ENCODE results near the gene CCDC63. TPM values are rescaled to one million over a fixed set of nuclear protein-coding genes. Genes with fewer than 3 reads are reported as not detected.

CCDC63 gene
- total RNA-seq, 2 experiments from 2014 or later = not detected

- BruUV-seq (replicated peaks) = no TSS peak
- TF ChIP-seq EZH2phosphoT487 (IDR thresholded peaks at IDR 0.05; ENCODE audit: borderline replicate concordance, low read depth, low read length) (no peak), CTCF (conservative IDR thresholded peaks at IDR 0.05; ENCODE audit: low read length) (no peak)
- H3K79me2 ChIP-seq (ENCODE audit: insufficient read depth, low read depth, low read length) = no peaks in the 10 kb centered on the region
- peak overlapping the region; percentile 43 for H3K4me3 ChIP-seq (ENCODE audit: low read depth, low read length, poor library complexity, severe bottlenecking)
- H3K9me2 ChIP-seq (ENCODE audit: insufficient read depth, low read length) = no peaks in the 10 kb centered on the region
- no peaks in the 10 kb centered on the region for H4K20me1 ChIP-seq (ENCODE audit: insufficient read depth, low read length)
- peak; percentile 89 for DNase-seq (ENCODE audit: low spot score)
- H3K36me3 ChIP-seq (ENCODE audit: insufficient read depth, low read length) = no peaks in the 10 kb centered on the region
- CTCF ChIA-PET (ENCODE audit: unreplicated experiment) = no interaction called here
- peak overlapping the region; percentile 75 for H2AFZ ChIP-seq (ENCODE audit: low read length)
- no peaks in the 10 kb centered on the region for H3K9me3 ChIP-seq (ENCODE audit: low read length)
- intact Hi-C loops (cut with micrococcal nuclease; ENCODE audit: unreplicated experiment) = no loop called here
- peak overlapping the region; percentile 61 for H3K4me2 ChIP-seq (ENCODE audit: low read length)
- peak overlapping the region; percentile 92 for H3K27ac ChIP-seq (ENCODE audit: low read depth, low read length, poor library complexity, severe bottlenecking)
- peaks cover 55% of the 10 kb centered on the region for H3K4me1 ChIP-seq (ENCODE audit: insufficient read depth, low read length, poor library complexity, severe bottlenecking)
- POLR2A ChIA-PET = no interaction called here
These were observed 66.6 kb downstream of the CCDC63 start for GRCh38 chr12:110913119-110914056.

GRCh38 chr12:110916295-110916875, 69.6 kb downstream of the CCDC63 start:
- ChIA-PET POLR2A (no interaction called here), CTCF (ENCODE audit: unreplicated experiment) (no interaction called here)
- Histone ChIP-seq H3K4me2 (ENCODE audit: low read length) (no peak overlapping the region), H3K4me3 (ENCODE audit: low read depth, low read length, poor library complexity, severe bottlenecking) (no peak overlapping the region), H3K27ac (ENCODE audit: low read depth, low read length, poor library complexity, severe bottlenecking) (no peak overlapping the region), H3K9me3 (ENCODE audit: low read length) (no peaks in the 10 kb centered on the region), H2AFZ (ENCODE audit: low read length) (no peak overlapping the region), H3K79me2 (ENCODE audit: insufficient read depth, low read depth, low read length) (no peaks in the 10 kb centered on the region), H3K4me1 (ENCODE audit: insufficient read depth, low read length, poor library complexity, severe bottlenecking) (peaks cover 47% of the 10 kb centered on the region), H4K20me1 (ENCODE audit: insufficient read depth, low read length) (no peaks in the 10 kb centered on the region), H3K9me2 (ENCODE audit: insufficient read depth, low read length) (no peaks in the 10 kb centered on the region), H3K36me3 (ENCODE audit: insufficient read depth, low read length) (no peaks in the 10 kb centered on the region)
- BruUV-seq (replicated peaks) = no TSS peak
- TF ChIP-seq EZH2phosphoT487 (IDR thresholded peaks at IDR 0.05; ENCODE audit: borderline replicate concordance, low read depth, low read length) = no peak
- TF ChIP-seq CTCF (conservative IDR thresholded peaks at IDR 0.05; ENCODE audit: low read length) = no peak
- DNase-seq (ENCODE audit: low spot score) = no peak
- intact Hi-C loops (cut with micrococcal nuclease; ENCODE audit: unreplicated experiment) = no loop called here

GRCh38 chr12:110917467-110917866, 70.7 kb downstream of the CCDC63 start:
- Histone ChIP-seq H2AFZ (ENCODE audit: low read length) (no peak overlapping the region; the same call in 1 of the 2 replicates), H3K4me1 (ENCODE audit: insufficient read depth, low read length, poor library complexity, severe bottlenecking) (peaks cover 36% of the 10 kb centered on the region), H3K27ac (ENCODE audit: low read depth, low read length, poor library complexity, severe bottlenecking) (no peak overlapping the region), H3K36me3 (ENCODE audit: insufficient read depth, low read length) (no peaks in the 10 kb centered on the region), H3K9me3 (ENCODE audit: low read length) (no peaks in the 10 kb centered on the region), H3K4me2 (ENCODE audit: low read length) (no peak overlapping the region), H4K20me1 (ENCODE audit: insufficient read depth, low read length) (no peaks in the 10 kb centered on the region), H3K79me2 (ENCODE audit: insufficient read depth, low read depth, low read length) (no peaks in the 10 kb centered on the region), H3K4me3 (ENCODE audit: low read depth, low read length, poor library complexity, severe bottlenecking) (no peak overlapping the region), H3K9me2 (ENCODE audit: insufficient read depth, low read length) (no peaks in the 10 kb centered on the region)
- intact Hi-C loops (cut with micrococcal nuclease; ENCODE audit: unreplicated experiment) = no loop called here
- POLR2A ChIA-PET = interaction anchor here (0.6 kb wide), 1 partner anchor 8 kb away, joined by 4 read pairs; no protein-coding TSS in a partner anchor
- BruUV-seq (replicated peaks) = no TSS peak
- no peak for DNase-seq (ENCODE audit: low spot score)
- CTCF ChIA-PET (ENCODE audit: unreplicated experiment) = no interaction called here
- TF ChIP-seq CTCF (conservative IDR thresholded peaks at IDR 0.05; ENCODE audit: low read length) (no peak), EZH2phosphoT487 (IDR thresholded peaks at IDR 0.05; ENCODE audit: borderline replicate concordance, low read depth, low read length) (no peak)

Data from OCI-LY7 (cell line).